Spinal cord (tissue), 10 donors: Measurements from ENCODE around the gene EVC. TPM values are rescaled to one million over a fixed set of nuclear protein-coding genes. Genes with fewer than 3 reads are reported as not detected.
"Not testable (repeated sequence)": the region's sequence is repeated elsewhere in the genome, so short reads cannot be mapped to it uniquely, and the experiment has no call there.

Experiments used
- DNase-seq, 6 donors: peaks; one replicate each; pipeline versions ENCODE4 v3.0.0 to v3.0.0-alpha.2; 2013 to 2015; ENCODE audit warnings: low spot score in 6 of 6, low read depth in 4 of 6
- H3K27ac ChIP-seq: one replicate; pipeline ENCODE4 v1.5.1; 2013; ENCODE audit warnings: low read depth, low read length, control low read depth
- H3K27me3 ChIP-seq: one replicate; pipeline ENCODE4 v1.6.1; 2013; ENCODE audit warnings: low read length; ENCODE audit not compliant: control insufficient read depth, insufficient read depth
- H3K36me3 ChIP-seq: one replicate; pipeline ENCODE4 v1.6.1; 2013; ENCODE audit warnings: low read length; ENCODE audit not compliant: control insufficient read depth, insufficient read depth
- H3K4me1 ChIP-seq: one replicate; pipeline ENCODE4 v1.6.1; 2013; ENCODE audit warnings: low read length; ENCODE audit not compliant: control insufficient read depth, insufficient read depth
- H3K4me3 ChIP-seq: one replicate; pipeline ENCODE4 v1.5.1; 2013; ENCODE audit warnings: low read depth, low read length, control low read depth
- H3K9me3 ChIP-seq: one replicate; pipeline ENCODE4 v1.6.1; 2013; ENCODE audit warnings: low read length; ENCODE audit not compliant: control insufficient read depth, insufficient read depth
- WGBS: methylation state at CpG from one replicate; pipeline ENCODE4 v1.1.5; 2013; ENCODE audit warnings: missing lambda C conversion rate; ENCODE audit not compliant: insufficient coverage; 5-methylcytosine and 5-hydroxymethylcytosine counted together
- polyA plus RNA-seq, 2 donors: library from polyadenylated mRNA; unstranded; fragments of 120-200 nt; gene quantifications; one replicate each; pipeline ENCODE4 v1.2.1, GENCODE V29; 2013; ENCODE audit not compliant: insufficient read length in 2 of 2
- total RNA-seq, 2 donors: library from RNA; depleted of rRNA in 1 of 2; stranded (reverse); fragments of 120-200 nt in 1 of 2; fragments of >200 nt in 1 of 2; gene quantifications; one replicate each; pipeline versions ENCODE4 v1.2.3 to v1.2.4, GENCODE V29; 2013 to 2014
- donor health status: healthy.

EVC gene
- total and polyA plus RNA-seq, 4 donors: 9.9 to 20.8 (median 10.5) TPM

- H3K27ac ChIP-seq: no peak overlapping the region
- no peak for DNase-seq
- H3K36me3 ChIP-seq: peaks cover 78% of the 10 kb centered on the region
- H3K4me3 ChIP-seq: no peak overlapping the region
- peaks cover 4% of the 10 kb centered on the region for H3K9me3 ChIP-seq
- 85% methylated on average over 11 of the region's 12 CpGs for WGBS
- H3K27me3 ChIP-seq: no peaks in the 10 kb centered on the region
- peaks cover under 1% of the 10 kb centered on the region for H3K4me1 ChIP-seq
Measured at GRCh38 chr4:5810770-5811430, 99.9 kb downstream of the EVC start.

GRCh38 chr4:5812057-5812456 is 101.1 kb downstream of the EVC start:
- H3K27ac ChIP-seq, H3K4me1 ChIP-seq, H3K27me3 ChIP-seq, H3K9me3 ChIP-seq, H3K4me3 ChIP-seq, DNase-seq: not testable (repeated sequence)
- H3K36me3 ChIP-seq: peaks cover 87% of the 10 kb centered on the region
- WGBS: 98% methylated on average over 5 of the region's 5 CpGs

- no peak overlapping the region for H3K27ac ChIP-seq
- no peak overlapping the region for H3K4me3 ChIP-seq
- peak; percentile 31 to 96 (median 68) for DNase-seq
- peaks cover 3% of the 10 kb centered on the region for H3K4me1 ChIP-seq
- WGBS: 82% methylated on average over 8 of the region's 9 CpGs
- H3K27me3 ChIP-seq: no peaks in the 10 kb centered on the region
- H3K9me3 ChIP-seq: peaks cover 4% of the 10 kb centered on the region
- H3K36me3 ChIP-seq: peaks cover 84% of the 10 kb centered on the region
Measured at GRCh38 chr4:5812506-5813229, 101.7 kb downstream of the EVC start.

- no peak overlapping the region for H3K4me3 ChIP-seq
- 97% methylated on average over 6 of the region's 7 CpGs for WGBS
- H3K27ac ChIP-seq: no peak overlapping the region
- peaks cover 4% of the 10 kb centered on the region for H3K9me3 ChIP-seq
- H3K36me3 ChIP-seq: peaks cover 84% of the 10 kb centered on the region
- no peak for DNase-seq
- H3K4me1 ChIP-seq: peaks cover 3% of the 10 kb centered on the region
- H3K27me3 ChIP-seq: no peaks in the 10 kb centered on the region
Measured at GRCh38 chr4:5813882-5814255, 102.9 kb downstream of the EVC start.

- H3K4me1 ChIP-seq: peaks cover 3% of the 10 kb centered on the region
- H3K4me3 ChIP-seq: no peak overlapping the region
- H3K36me3 ChIP-seq: peaks cover 84% of the 10 kb centered on the region
- H3K27me3 ChIP-seq: no peaks in the 10 kb centered on the region
- H3K9me3 ChIP-seq: peaks cover 4% of the 10 kb centered on the region
- H3K27ac ChIP-seq: no peak overlapping the region
- no peak for DNase-seq
- 97% methylated on average over 6 of the region's 6 CpGs for WGBS
Measured at GRCh38 chr4:5814421-5814820, 103.4 kb downstream of the EVC start.

- Histone ChIP-seq H3K9me3 (peaks cover 2% of the 10 kb centered on the region), H3K4me3 (no peak overlapping the region), H3K27me3 (no peaks in the 10 kb centered on the region), H3K36me3 (peaks cover 76% of the 10 kb centered on the region), H3K27ac (no peak overlapping the region), H3K4me1 (peaks cover 3% of the 10 kb centered on the region)
- no CpG with 5 or more reads among the region's 5 CpGs for WGBS
- no peak for DNase-seq
Measured at GRCh38 chr4:5815641-5816040, 104.6 kb downstream of the EVC start.

- H3K27me3 ChIP-seq: no peaks in the 10 kb centered on the region
- DNase-seq: no peak
- peaks cover 3% of the 10 kb centered on the region for H3K4me1 ChIP-seq
- 78% methylated on average over 8 of the region's 8 CpGs for WGBS
- H3K36me3 ChIP-seq: peaks cover 76% of the 10 kb centered on the region
- H3K4me3 ChIP-seq: no peak overlapping the region
- no peaks in the 10 kb centered on the region for H3K9me3 ChIP-seq
- H3K27ac ChIP-seq: no peak overlapping the region
Measured at GRCh38 chr4:5816101-5816500, 105.1 kb downstream of the EVC start.

- no peak for DNase-seq
- Histone ChIP-seq H3K4me1 (peaks cover 3% of the 10 kb centered on the region), H3K9me3 (no peaks in the 10 kb centered on the region), H3K36me3 (peaks cover 76% of the 10 kb centered on the region), H3K27me3 (no peaks in the 10 kb centered on the region), H3K4me3 (no peak overlapping the region), H3K27ac (no peak overlapping the region)
- WGBS: 88% methylated on average over 10 of the region's 12 CpGs
Measured at GRCh38 chr4:5816851-5817375, 105.9 kb downstream of the EVC start.

GRCh38 chr4:5821665-5822358 is 110.8 kb downstream of the EVC start:
- Histone ChIP-seq H3K9me3 (no peaks in the 10 kb centered on the region), H3K27me3 (no peaks in the 10 kb centered on the region), H3K4me3 (no peak overlapping the region), H3K27ac (no peak overlapping the region), H3K36me3 (peaks cover 69% of the 10 kb centered on the region), H3K4me1 (no peaks in the 10 kb centered on the region)
- 49% methylated on average over 14 of the region's 18 CpGs for WGBS
- DNase-seq: peak in 2 of 6 donors; percentile 24 to 51
